Cerebellar cortex (tissue), 1 donor: ENCODE measurements around the gene FRAT1.
"Not testable (repeated sequence)": the region's sequence is repeated elsewhere in the genome, so short reads cannot be mapped to it uniquely, and the experiment has no call there.

Experiments used
- DNase-seq: peaks from one replicate; pipeline ENCODE4 v3.0.0-alpha.2; 2015; ENCODE audit warnings: low spot score

Gene FRAT1

DNA sequence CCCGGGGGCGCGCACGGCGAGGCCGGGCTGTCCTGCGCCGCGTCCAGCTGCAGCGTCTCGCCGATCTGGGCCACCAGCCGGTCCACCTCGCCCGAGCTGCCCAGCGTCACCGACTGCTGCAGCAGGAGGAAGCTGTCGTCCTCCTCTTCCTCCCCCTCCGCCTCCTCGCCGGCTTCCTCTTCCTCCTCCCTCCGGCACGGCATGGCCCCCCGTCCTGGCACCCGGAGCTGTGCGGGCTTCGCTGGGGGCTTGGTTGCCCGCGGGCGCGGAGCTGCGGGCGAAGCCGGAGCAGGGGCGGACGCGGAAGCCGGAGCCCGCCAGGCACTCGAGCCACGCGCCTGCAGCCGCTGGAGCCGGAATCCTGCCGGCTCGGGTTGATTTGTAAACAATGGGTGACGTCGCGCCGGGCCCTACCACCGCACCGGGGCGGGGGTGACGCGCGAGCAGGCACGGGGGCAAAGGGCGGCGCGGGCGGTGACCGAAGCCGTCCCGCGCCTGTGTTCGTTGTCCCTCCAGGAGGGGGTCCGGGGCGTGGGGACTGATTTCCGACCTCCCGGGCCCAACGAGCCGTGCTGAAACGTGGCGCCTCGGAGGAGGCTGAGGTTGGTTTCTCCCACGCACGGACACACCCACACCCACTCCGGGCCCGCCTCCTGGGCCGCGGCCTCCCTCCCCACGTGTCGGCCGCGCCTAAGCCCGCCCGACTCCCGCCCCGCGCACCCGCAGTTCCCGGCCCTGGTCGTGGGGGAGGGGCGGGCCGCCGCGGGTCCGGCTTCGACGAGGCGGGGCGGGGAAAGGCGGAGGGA, 15.5 kb downstream of the FRAT1 start, which contains the start of gene FRAT2:
Gene FRAT2, minus strand, starts transcription at position 360 of the 806 bp plus-strand sequence. Its CDS starts 157 bp downstream, at position 203.
- peak; percentile 88 for DNase-seq

DNA sequence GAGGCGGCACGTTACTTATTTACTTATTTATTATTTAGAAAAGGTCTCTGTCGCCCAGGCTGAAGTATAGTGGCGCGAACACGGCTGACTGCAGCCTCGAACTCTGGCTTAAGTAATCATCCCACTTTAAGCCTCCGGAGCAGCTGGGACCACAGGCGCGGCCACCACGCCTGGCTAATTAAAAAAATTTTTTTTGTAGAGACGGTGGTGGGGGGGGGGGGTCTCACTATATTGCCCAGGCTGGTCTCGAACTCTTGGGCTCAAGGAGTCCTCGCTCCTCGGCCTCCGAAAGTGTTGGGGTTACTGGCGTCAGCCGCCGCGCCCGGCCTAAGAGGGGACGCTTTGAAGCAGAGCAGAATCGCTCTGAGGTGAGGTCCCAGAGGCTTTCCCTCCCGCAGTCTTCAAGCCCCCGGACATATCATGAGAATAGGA, 16.1 kb downstream of the FRAT1 start:
- no peak for DNase-seq

DNA sequence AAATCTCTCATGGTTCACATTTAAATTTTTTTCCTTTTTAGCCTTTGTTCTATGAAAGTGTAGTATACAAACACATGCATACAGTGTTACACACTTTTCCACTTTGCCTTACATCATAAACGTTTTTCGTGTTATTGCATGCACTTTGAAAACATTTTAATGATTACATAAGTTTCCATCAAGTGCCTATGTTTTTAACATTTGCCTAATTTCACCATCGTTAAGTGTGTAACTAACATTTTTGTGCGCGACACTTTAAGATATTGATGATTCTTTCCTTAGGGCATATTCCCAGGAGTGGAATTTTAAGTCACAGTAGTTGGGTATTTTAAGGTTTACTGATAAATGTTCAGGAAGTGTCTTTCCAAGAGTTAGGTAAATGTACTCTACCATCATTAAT, 16.9 kb downstream of the FRAT1 start:
- DNase-seq, result no peak

DNA sequence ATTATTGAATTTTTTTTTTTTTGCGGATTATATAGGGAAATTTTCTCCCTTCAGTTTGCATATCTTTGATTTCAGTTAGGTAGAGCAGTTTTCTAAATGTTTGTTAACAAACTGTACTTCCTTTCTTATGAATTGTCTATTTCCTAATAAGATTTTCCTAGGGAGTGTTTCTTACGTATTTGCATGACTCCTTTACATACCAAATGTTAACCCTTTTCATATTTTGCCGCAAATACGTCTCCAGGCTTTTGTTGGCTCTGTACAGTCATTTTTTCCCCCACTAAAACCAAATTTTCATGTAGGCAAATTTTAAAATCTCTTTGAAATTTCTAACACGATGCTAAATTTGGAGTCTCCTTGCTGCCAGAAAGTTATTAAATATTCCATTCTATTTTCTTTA, 17.4 kb downstream of the FRAT1 start:
- no peak for DNase-seq

DNA sequence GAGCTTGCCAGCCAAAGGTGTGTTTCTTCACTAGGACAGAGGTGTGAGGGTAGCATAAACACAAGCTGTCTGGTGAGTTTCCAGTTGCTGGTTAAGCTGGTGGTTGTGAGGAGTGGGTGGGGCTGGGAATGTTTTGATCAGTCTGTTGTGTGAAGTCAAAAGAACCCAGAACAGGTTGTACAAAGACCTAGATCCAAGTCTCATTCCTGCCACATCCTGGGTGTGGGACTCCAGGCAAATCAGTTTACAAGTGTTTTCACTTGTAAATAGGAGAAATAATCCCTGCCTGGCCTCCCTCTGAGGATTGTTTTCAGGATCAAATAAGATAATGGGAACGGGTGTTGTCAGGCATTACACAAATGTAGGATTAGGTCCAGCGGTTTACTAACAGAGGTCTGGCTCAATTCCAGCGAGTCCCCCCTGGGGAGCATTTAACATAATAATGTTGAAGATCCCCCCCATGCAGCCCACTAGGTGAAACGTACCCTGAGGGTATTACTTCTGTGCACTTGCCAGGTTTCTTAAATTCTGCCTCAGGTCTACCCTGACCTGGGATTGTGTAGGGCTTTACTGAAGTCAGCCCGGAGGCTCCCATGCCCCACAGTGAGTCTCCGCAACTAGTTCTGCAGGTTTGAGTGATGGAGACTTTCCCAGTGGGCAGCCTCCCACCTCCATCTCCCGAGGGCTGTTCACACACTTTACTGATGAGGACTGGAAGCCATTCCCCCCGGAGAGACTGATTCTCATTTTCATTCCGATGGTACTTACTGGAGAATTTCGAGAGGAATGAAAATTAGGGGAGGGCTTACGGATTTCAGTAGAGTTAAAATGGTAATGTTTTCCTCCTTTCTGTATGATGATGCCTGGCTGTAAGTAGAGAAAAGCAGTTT, 18.1 kb downstream of the FRAT1 start:
- peak; percentile 47 for DNase-seq

DNA sequence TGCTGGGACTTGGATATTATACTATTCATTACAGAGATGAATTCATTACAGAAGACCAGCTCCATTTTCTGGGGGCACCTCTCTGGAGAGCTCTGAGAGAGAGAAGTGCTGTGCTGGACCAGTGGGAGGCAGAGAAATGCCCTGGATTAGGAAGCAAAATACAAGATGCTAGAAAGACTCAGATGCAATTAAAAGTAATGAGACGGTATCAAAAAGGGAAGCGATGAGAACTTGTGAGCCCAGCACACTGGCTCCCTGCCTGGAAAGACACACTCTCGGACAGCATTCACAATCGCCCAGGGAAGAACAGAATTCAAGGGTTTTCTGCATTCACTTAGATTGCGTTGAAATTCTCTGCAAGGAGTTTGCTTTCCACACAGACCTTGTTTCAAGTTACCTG, 19.0 kb downstream of the FRAT1 start:
- DNase-seq, result no peak

DNA sequence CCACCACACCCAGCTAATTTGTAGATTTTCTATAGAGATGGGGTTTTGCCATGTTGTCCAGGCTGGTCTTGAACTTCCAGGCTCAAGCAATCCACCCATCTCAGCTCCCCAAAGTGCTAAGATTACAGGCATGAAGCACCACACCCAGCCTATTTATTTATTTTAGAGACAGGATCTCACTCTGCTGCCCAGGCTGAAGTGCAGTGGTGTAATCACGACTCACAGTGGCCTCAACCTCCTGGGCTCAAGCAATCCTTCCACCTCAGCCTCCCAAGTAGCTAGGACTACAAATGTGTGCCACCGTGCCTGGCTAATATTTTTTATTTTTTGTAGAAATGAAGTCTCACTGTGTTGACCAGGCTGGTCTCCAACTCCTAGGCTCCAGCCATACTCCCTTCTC, 22.3 kb downstream of the FRAT1 start:
- no peak for DNase-seq

DNA sequence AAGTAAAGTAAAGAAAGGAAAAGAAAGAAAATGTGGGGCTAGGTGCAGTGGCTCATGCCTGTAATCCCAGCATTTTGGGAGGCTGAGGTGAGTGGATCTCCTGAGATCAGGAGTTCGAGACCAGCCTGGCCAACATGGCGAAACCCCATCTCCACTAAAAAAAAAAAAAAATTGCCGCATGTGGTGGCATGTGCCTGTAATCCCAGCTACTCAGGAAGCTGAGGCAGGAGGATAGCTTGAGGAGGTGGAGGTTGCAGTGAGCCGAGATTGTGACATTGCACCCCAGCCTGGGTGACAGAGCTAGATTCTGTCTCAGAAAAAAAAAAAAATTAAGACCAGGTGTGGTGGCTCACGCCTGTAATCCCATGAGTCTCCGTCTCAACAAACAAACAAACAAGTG, 24.6 kb downstream of the FRAT1 start:
- not testable (repeated sequence) for DNase-seq

DNA sequence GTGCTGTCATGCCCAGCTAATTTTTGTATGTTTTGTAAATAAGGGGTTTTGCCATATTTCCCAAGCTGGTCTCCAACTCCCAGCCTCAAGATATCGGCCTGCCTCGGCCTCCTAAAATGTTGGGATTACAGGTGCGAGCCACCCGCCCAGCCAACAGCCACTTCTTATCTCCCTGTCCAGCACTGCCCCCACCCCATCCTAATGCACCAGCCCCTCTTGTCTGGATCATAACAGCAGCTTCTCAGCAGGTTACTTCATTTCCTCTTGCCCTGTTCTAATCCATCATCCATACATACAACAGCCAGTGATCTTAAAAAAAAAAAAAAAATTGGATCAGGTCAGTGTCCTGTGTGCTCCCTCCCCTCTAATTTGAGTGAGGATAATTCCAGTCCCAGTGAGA, 28.2 kb downstream of the FRAT1 start:
- DNase-seq, result no peak

DNA sequence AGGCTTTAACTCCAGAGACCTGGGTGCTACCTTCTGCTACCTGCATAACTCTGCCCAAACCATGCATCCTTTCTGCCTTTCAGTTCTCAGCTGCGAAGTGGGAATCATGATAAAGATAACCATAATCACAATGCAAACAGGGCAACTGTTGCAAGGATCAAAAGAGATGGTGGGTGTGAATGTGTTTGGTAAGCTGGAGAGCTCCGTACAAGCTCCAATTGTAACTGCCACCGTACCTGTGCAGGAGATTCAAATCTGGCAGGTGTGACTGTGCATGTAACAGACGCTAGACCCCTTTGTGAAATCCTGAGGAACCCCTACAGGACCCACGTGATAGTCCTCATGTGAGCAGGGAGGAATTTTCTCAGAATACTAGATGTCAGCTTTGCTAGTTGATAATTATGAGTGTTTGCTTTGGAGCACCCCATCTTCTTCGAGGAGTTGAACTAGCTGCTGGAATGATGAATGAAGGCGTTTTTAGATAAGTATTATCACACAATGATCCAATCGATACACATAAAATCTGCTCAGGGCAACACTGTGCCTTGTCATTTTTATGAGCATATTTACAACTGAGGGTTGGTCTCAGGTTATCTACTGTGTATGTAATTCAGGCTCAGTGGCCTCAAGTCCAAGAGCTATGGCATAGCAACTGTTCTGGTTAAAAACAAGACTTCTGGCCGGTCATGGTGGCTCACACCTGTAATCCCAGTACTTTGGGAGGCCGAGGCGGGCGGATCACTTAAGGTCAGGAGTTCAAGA, 30.9 kb downstream of the FRAT1 start:
- DNase-seq, result no peak

DNA sequence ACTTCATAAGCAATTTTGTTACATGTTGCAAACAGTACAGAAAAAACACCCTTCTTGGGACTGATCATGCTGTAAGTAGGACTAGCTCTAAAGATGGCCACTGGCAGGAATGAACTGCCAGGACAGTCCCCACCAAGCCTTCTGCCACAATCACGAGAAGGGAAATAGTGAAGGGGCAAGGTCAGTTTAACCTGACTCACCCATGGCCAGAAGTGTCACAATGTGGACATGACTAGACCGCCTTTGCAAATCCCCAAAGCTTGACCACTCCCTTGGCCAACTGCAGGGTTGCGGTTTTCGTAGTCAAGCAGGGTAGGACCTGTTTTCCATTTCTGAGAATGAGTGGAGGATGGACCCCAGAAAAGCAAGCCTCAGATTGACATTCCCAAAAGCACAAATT, 34.9 kb downstream of the FRAT1 start:
- DNase-seq, result no peak

DNA sequence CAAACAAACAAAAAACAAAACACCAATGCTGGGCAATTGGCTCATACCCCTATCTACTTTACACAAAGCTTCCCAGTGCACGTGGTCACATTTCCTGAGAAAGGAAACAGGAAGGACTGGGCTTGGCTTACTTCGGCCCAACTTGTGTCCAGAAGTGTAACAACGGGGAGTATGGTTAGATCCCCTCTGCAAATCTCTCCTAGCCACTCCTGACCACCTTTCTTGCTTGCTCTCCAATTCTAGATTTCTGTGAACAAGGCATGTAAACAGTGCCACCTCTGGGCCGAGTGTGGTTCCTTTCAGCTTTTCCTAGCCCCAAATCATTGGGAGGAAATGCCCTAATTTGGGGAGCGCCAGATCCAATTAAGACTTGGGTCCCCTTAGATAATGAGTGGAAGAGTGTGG, 36.5 kb downstream of the FRAT1 start:
- peak; percentile 46 for DNase-seq

DNA sequence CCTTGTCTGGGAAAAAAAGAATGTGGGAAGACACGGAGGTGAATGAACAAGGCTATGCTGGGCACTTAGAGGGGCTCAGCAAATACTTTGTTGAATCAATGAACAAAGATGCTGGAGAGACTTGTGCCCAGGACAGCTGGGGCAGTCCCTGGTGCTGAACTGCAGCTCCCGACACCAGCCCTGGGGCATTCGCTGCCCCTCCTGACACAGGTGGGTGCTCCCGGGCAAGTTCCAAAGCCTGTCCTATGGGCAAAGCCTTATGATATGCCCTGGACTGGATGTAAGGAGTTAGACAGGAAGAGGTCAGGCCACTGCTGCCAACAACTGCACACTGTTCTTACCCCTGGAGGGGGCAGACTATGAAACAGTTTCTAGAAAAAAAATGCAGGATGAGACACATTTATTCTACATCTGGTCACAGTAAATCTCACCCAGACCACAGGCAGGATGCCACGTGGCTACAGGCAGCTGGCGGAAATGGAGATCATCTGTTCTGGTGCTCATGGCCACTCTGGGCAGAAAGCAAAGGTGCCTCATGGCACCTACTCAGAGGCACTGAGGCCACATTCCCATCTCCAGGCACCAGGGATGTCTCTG, 37.3 kb downstream of the FRAT1 start:
- DNase-seq, result no peak

DNA sequence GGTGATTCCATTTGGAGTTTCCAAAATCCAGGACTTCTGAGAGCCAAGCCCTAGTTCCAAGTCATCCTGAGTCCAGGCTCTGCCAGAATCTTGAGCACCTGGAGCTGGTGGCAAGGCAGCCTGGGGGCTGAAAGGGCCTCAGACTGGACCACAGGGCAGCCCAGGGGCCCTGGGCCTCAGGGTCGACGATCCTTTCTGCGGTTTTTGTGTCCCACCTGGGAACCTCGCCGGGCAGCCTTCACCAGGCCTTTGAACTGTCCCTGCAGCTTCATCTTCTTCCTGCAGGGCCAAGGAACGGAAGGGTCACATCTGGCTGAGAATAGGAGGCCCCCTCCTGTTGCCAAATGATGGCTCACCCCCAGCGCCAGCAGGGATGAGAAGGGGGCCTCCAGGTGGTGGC, 37.8 kb downstream of the FRAT1 start:
- no peak for DNase-seq

DNA sequence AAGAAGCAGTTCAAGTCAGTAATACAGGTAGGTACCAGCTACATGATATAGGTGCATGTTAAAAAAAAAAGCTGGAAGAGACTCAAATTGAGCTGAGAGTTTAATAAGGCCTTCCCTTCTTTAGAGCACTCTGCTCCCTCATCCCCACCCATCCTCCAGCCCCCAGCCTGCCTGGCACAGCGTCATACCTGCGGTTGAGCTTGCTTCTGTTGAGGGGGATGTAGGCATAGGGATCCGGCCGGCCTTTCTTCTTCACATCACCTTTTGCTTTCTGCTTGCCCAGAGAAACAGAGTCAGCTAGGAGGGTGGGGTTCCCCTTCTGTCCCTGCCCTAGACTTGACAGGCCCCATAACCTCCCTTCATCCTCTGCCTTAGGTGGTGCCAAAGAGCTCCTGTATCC, 39.3 kb downstream of the FRAT1 start:
- DNase-seq, result no peak

DNA sequence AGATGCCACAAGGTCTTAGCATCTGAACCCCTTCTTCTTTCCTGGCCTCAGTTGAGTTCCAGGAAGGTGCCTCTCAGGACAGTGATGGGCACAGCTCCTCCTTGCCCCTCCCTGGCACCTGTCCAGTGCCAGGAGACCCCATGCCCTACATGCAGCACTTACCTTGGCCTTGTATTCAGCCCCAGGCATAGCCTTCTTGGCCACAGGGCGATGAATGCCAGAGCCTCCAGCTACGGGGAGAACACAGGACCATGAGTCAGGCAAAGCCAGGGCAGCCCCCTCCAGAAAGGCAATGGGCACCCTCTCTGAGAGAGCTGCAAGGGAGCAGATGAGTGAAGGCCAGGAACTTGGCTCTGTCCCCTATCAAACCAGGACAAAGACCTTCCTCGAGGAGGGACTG, 39.7 kb downstream of the FRAT1 start:
- DNase-seq, result no peak

DNA sequence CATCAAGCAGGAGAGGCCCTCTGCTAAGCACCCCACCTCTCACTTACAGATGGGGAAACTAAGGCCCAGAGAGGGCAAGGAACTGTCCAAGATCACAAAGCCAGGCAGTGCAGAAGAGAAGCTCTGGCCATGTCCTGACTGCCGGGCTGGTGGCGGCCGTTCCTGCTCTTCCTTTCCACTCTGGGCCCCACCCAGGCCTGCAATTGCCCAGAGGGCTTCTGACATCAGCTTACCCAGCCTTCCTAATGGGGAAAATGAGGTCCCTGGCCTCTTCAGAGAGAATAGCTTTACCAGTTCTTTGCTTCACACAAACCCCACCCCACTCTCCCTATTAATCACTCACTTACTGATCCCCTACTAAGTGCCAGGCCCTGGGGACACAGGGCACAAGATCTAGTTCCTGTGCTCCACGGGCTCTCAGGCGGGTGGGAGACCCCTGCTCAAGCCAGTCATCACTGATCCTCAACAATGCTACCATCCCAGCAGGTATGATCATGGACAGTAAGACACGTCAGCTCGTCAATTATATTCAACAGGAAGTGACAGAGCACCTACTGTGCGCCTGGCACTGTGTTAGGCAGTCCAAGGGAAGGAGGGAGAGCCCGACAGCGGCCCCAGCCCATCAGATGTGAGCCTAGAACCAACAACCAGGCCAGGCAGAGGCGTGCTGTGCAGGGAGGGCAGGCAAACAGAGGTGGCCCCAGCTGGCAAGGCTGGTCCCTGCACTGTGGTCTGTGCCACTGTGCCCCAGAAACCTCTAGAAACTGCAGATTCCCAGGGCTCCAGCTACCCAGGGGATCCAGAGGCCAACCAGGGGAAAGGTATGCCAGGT, 41.9 kb downstream of the FRAT1 start:
- no peak for DNase-seq

DNA sequence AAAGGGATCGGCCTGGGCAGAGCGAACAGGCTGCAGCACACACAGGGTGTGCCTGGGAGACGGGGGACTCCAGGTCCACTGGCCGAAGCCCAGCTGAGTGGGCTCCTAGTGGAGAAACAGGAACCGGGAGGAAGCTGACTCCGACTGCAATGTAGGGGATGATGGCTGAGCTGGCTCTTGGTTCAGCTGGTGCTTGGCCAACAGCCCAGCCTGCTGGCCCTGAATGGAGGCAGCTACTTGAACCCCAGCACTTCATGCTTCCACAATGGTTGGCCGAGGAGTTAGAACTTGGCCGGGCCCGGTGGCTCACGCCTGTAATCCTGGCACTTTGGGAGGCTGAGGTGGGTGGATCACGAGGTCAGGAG, 42.4 kb downstream of the FRAT1 start:
- no peak for DNase-seq

DNA sequence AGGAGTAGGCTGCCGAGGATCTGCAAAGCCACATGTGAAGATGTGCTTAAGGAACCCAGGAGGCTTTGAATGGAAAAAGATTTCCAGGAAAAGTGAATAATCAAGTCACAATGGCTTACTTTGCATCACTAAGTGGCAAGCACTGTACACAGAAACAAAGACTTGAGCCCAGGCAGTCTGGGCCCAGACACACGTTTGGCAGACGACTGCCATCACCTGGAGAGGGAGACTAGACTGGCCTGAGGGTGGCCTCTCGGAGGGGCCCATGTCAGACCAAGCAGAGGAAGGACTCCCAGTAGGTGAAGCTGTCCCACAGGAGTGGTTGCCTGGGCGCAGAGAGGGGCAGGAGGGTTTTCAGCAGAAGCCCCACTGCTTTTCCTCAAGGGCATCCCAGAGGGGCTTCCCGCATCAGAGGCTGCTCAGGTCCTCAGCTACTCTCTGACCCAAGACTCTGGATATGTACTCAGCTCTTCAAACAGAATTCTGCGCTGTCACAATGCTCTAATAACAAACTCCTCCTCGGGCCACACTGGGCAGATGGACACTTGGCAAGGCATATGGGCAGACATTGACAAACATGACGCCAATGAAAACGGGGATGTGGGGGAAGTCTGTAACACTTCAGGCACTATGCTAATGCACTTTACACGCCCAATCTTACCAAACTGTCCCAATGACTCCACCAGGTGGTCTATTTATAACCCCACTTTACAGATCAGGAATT, 43.4 kb downstream of the FRAT1 start:
- DNase-seq, result no peak

DNA sequence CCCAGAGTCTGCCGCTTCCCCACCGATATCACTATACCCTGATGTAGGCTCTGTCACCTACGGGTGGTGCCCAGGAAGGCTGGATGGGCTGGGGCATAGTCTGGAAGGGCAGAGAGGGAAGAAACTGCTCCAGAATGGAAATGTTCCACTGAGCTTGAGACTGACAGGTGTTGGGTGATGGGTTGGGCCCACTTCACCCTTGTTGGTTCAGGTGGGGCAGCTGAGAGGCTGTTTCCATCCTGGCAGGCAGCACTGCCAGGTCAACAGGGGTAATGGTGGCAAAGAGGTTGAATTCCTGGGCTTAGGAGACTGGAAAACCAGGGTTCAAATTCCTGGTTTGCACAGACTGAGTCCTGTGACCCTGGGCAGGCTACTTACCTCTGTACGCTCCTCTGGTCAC, 44.0 kb downstream of the FRAT1 start:
- DNase-seq, result no peak
